Natural killer cell (primary cell): ENCODE measurements around the gene OLFML2B. TPM values are rescaled to one million over a fixed set of nuclear protein-coding genes. Genes with fewer than 3 reads are reported as not detected.
"Not testable (repeated sequence)": the region's sequence is repeated elsewhere in the genome, so short reads cannot be mapped to it uniquely, and the experiment has no call there.

Source experiments
- ATAC-seq, 3 donors: fragments of 150-1000 bp in 2 of 3; fragments of 200-7000 bp in 1 of 3; cut with Tn5 transposase; 1 replicate in 1 of 3; 2 replicates in 2 of 3; pipeline ENCODE4 v1.10.0; 2021; ENCODE audit warnings: mild to moderate bottlenecking in 2 of 3, moderate library complexity in 2 of 3
- DNase-seq, 2 donors: peaks; one replicate each; pipeline versions ENCODE4 v3.0.0 to v3.0.0-alpha.2; 2013 to 2021; ENCODE audit warnings: mixed read lengths in 1 of 2
- H3K27ac ChIP-seq: one replicate; pipeline ENCODE4 v1.5.1; 2013; ENCODE audit warnings: mild to moderate bottlenecking, low read length
- H3K27me3 ChIP-seq: one replicate; pipeline ENCODE4 v1.6.1; 2013; ENCODE audit warnings: low read length; ENCODE audit not compliant: control insufficient read depth, insufficient read depth
- H3K36me3 ChIP-seq: one replicate; pipeline ENCODE4 v1.6.1; 2013; ENCODE audit warnings: low read length; ENCODE audit not compliant: control insufficient read depth, insufficient read depth
- H3K4me1 ChIP-seq: one replicate; pipeline ENCODE4 v1.6.1; 2013; ENCODE audit warnings: low read length; ENCODE audit not compliant: control insufficient read depth, insufficient read depth
- H3K4me3 ChIP-seq: one replicate; pipeline ENCODE4 v1.5.1; 2013; ENCODE audit warnings: low read length
- H3K9me3 ChIP-seq: one replicate; pipeline ENCODE4 v1.6.1; 2013; ENCODE audit warnings: low read length; ENCODE audit not compliant: control insufficient read depth, insufficient read depth
- H3K27ac Mint-ChIP-seq, 2 donors: one replicate each; pipeline ENCODE4 v1.8.0; 2022; ENCODE audit warnings: mild to moderate bottlenecking in 2 of 2, mixed read lengths in 2 of 2, moderate library complexity in 1 of 2
- H3K27me3 Mint-ChIP-seq, 2 donors: one replicate each; pipeline ENCODE4 v1.8.0; 2022; ENCODE audit warnings: low read depth in 2 of 2, mixed read lengths in 2 of 2
- H3K36me3 Mint-ChIP-seq: one replicate; pipeline ENCODE4 v1.8.0; 2022; ENCODE audit warnings: mixed read lengths
- H3K4me1 Mint-ChIP-seq, 2 donors: one replicate each; pipeline ENCODE4 v1.8.0; 2022; ENCODE audit warnings: mixed read lengths in 2 of 2
- H3K4me3 Mint-ChIP-seq: one replicate; pipeline ENCODE4 v1.8.0; 2022; ENCODE audit warnings: mild to moderate bottlenecking, moderate library complexity, mixed read lengths
- H3K9me3 Mint-ChIP-seq, 2 donors: one replicate each; pipeline ENCODE4 v1.8.0; 2022; ENCODE audit warnings: mixed read lengths in 2 of 2
- CTCF ChIP-seq: fragments of 200-600 bp; IDR thresholded peaks from one replicate; pipeline ENCODE4 v1.8.0; 2022; ENCODE audit warnings: antibody characterized with exemption
- WGBS: methylation state at CpG from one replicate; pipeline ENCODE4 v1.1.7; 2013; ENCODE audit warnings: missing lambda C conversion rate; ENCODE audit not compliant: insufficient coverage; 5-methylcytosine and 5-hydroxymethylcytosine counted together
- intact Hi-C: fragments of 100-400 bp; cut with micrococcal nuclease; formaldehyde crosslinking; loops from one replicate; pipeline ENCODE4 v1.14.2; 2022
- total RNA-seq, 4 donors: library from RNA; stranded (reverse); fragments of 120-200 nt in 1 of 4; gene quantifications; one replicate each; pipeline versions ENCODE4 v1.2.3 to v1.2.4, GENCODE V29; 2013 to 2022

Gene OLFML2B
- total RNA-seq, 3 donors from 2014 or later (not counting 1 experiment from before 2014, with no cell fraction given) = 0.33 TPM; not detected in 2

DNA sequence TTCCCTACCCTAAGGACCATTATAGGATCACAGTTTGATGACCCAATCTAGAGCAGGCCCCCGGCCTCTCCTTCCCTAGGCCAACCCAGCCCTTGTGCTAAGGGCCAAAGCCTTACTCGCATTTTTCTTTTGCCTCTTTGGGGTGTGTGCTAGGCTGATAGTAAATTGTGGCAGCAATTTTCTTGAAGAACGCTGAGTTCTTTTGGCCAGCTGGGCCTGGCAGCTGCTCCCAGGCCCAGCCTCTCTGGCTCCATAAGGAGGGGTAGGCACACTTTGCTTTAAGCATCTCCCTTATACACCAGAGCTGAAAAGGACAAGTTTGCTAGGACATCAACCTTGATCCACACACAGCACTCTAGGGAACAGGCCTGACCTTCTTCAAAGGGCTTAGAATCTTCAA lies 4.2 kb downstream of the OLFML2B start:
- H3K4me1 Mint-ChIP-seq = peaks cover 5 to 13% of the 10 kb centered on the region in 2 donors
- no peak overlapping the region for H3K27ac ChIP-seq
- intact Hi-C loops = no loop called here
- ATAC-seq = no peak
- TF ChIP-seq CTCF = no peak
- H3K36me3 ChIP-seq = no peaks in the 10 kb centered on the region
- no peaks in the 10 kb centered on the region for H3K36me3 Mint-ChIP-seq
- no peak overlapping the region for H3K27ac Mint-ChIP-seq
- peaks cover 12% of the 10 kb centered on the region for H3K4me1 ChIP-seq
- H3K9me3 Mint-ChIP-seq = no peaks in the 10 kb centered on the region
- WGBS = 86% methylated on average over 3 of the region's 3 CpGs
- H3K27me3 Mint-ChIP-seq = peaks cover 30 to 45% of the 10 kb centered on the region in 2 donors
- no peak overlapping the region for H3K4me3 Mint-ChIP-seq
- no peak for DNase-seq
- H3K4me3 ChIP-seq = no peak overlapping the region
- no peaks in the 10 kb centered on the region for H3K9me3 ChIP-seq
- peaks cover 6% of the 10 kb centered on the region for H3K27me3 ChIP-seq

GRCh38 chr1:162019006-162019405 lies 4.7 kb downstream of the OLFML2B start:
- WGBS = 78% methylated on average over 3 of the region's 4 CpGs
- DNase-seq = no peak
- Mint-ChIP-seq H3K27me3 (peaks cover 26 to 43% of the 10 kb centered on the region in 2 donors), H3K9me3 (no peaks in the 10 kb centered on the region), H3K4me3 (no peak overlapping the region), H3K36me3 (no peaks in the 10 kb centered on the region), H3K27ac (no peak overlapping the region), H3K4me1 (peaks cover under 1 to 8% of the 10 kb centered on the region in 2 donors)
- H3K27me3 ChIP-seq = peaks cover 6% of the 10 kb centered on the region
- no peak overlapping the region for H3K27ac ChIP-seq
- no peaks in the 10 kb centered on the region for H3K36me3 ChIP-seq
- no peak overlapping the region for H3K4me3 ChIP-seq
- no peak for TF ChIP-seq CTCF
- H3K4me1 ChIP-seq = peaks cover 7% of the 10 kb centered on the region
- no peaks in the 10 kb centered on the region for H3K9me3 ChIP-seq
- intact Hi-C loops = no loop called here
- no peak for ATAC-seq

- H3K9me3 ChIP-seq = no peaks in the 10 kb centered on the region
- no peaks in the 10 kb centered on the region for H3K9me3 Mint-ChIP-seq
- H3K4me3 Mint-ChIP-seq = no peak overlapping the region
- H3K27ac Mint-ChIP-seq = no peak overlapping the region
- no peak for DNase-seq
- WGBS = 92% methylated on average over 2 of the region's 4 CpGs
- H3K36me3 Mint-ChIP-seq = no peaks in the 10 kb centered on the region
- no peak overlapping the region for H3K4me3 ChIP-seq
- no peaks in the 10 kb centered on the region for H3K36me3 ChIP-seq
- peaks cover 24 to 41% of the 10 kb centered on the region in 2 donors for H3K27me3 Mint-ChIP-seq
- no peak overlapping the region for H3K27ac ChIP-seq
- peaks cover 6% of the 10 kb centered on the region for H3K27me3 ChIP-seq
- ATAC-seq = no peak
- H3K4me1 ChIP-seq = peaks cover 4% of the 10 kb centered on the region
- H3K4me1 Mint-ChIP-seq = peaks cover 0 to 3% of the 10 kb centered on the region in 2 donors
- no peak for TF ChIP-seq CTCF
- intact Hi-C loops = no loop called here
Measured at GRCh38 chr1:162018418-162018817, 5.3 kb downstream of the OLFML2B start.

GRCh38 chr1:162017791-162018190 lies 5.9 kb downstream of the OLFML2B start:
- H3K27me3 ChIP-seq, H3K4me3 ChIP-seq, H3K4me3 Mint-ChIP-seq, H3K36me3 ChIP-seq, H3K4me1 ChIP-seq, ATAC-seq, H3K9me3 Mint-ChIP-seq, intact Hi-C loops, H3K9me3 ChIP-seq, DNase-seq, H3K4me1 Mint-ChIP-seq, H3K27ac ChIP-seq, H3K36me3 Mint-ChIP-seq, H3K27ac Mint-ChIP-seq: not testable (repeated sequence)
- peaks cover 18 to 35% of the 10 kb centered on the region in 2 donors for H3K27me3 Mint-ChIP-seq
